Trophoblast cell (in vitro differentiated cells and primary cell): ENCODE data around the gene C11orf97. TPM values are rescaled to one million over a fixed set of nuclear protein-coding genes. Genes with fewer than 3 reads are reported as not detected.

Experiments
- DNase-seq, 2 donors: peaks; one replicate each; pipeline ENCODE4 v3.0.0-alpha.2; 2016
- H2AFZ ChIP-seq: 2 replicates; pipeline ENCODE4 v1.6.1; 2013; ENCODE audit warnings: low read length, moderate library complexity, mild to moderate bottlenecking; ENCODE audit not compliant: insufficient read depth, poor library complexity
- H2AK5ac ChIP-seq: 2 replicates; pipeline ENCODE4 v1.6.1; 2013; ENCODE audit warnings: mild to moderate bottlenecking, low read length
- H2BK120ac ChIP-seq: 2 replicates; pipeline ENCODE4 v1.6.1; 2013; ENCODE audit warnings: low read length, mild to moderate bottlenecking, moderate library complexity; ENCODE audit not compliant: insufficient read depth, poor library complexity
- H2BK12ac ChIP-seq: 2 replicates; pipeline ENCODE4 v1.6.1; 2013; ENCODE audit warnings: mild to moderate bottlenecking, low read length, moderate library complexity
- H2BK5ac ChIP-seq: 2 replicates; pipeline ENCODE4 v1.6.1; 2013; ENCODE audit warnings: low read length, low read depth, moderate library complexity, mild to moderate bottlenecking; ENCODE audit not compliant: poor library complexity
- H3K14ac ChIP-seq: 2 replicates; pipeline ENCODE4 v1.6.1; 2013; ENCODE audit warnings: mild to moderate bottlenecking, low read length
- H3K18ac ChIP-seq: 2 replicates; pipeline ENCODE4 v1.6.1; 2013; ENCODE audit warnings: mild to moderate bottlenecking, low read length
- H3K23ac ChIP-seq: 2 replicates; pipeline ENCODE4 v1.6.1; 2013; ENCODE audit warnings: low read length
- H3K27ac ChIP-seq: 2 replicates; pipeline ENCODE4 v1.5.1; 2013; ENCODE audit warnings: low read depth, mild to moderate bottlenecking, inconsistent platforms, low read length, moderate library complexity
- H3K27me3 ChIP-seq: 2 replicates; pipeline ENCODE4 v1.6.1; 2013; ENCODE audit warnings: inconsistent platforms, mild to moderate bottlenecking, low read length, moderate library complexity; ENCODE audit not compliant: insufficient read depth
- H3K36me3 ChIP-seq, 2 experiments: 1 replicate in 1 of 2; 2 replicates in 1 of 2; pipeline ENCODE4 v1.6.1; 2013; ENCODE audit warnings: low read length in 2 of 2, mild to moderate bottlenecking in 2 of 2, moderate library complexity in 1 of 2; ENCODE audit not compliant: insufficient read depth in 2 of 2, control insufficient read depth in 1 of 2
- H3K4ac ChIP-seq: 2 replicates; pipeline ENCODE4 v1.6.1; 2013; ENCODE audit warnings: low read depth, mild to moderate bottlenecking, low read length, moderate library complexity
- H3K4me1 ChIP-seq, 2 experiments: 1 replicate in 1 of 2; 2 replicates in 1 of 2; pipeline ENCODE4 v1.6.1; 2013; ENCODE audit warnings: low read length in 2 of 2, mild to moderate bottlenecking in 2 of 2, moderate library complexity in 1 of 2; ENCODE audit not compliant: insufficient read depth in 2 of 2, control insufficient read depth in 1 of 2
- H3K4me2 ChIP-seq: 2 replicates; pipeline ENCODE4 v1.6.1; 2013; ENCODE audit warnings: inconsistent platforms, mild to moderate bottlenecking, low read length, moderate library complexity
- H3K4me3 ChIP-seq: 2 replicates; pipeline ENCODE4 v1.5.1; 2013; ENCODE audit warnings: mild to moderate bottlenecking, low read depth, low read length, inconsistent platforms
- H3K79me1 ChIP-seq: one replicate; pipeline ENCODE4 v1.6.1; 2013; ENCODE audit warnings: low read length
- H3K79me2 ChIP-seq: 2 replicates; pipeline ENCODE4 v1.6.1; 2013; ENCODE audit warnings: low read length, mild to moderate bottlenecking; ENCODE audit not compliant: control insufficient read depth, insufficient read depth, poor library complexity
- H3K9ac ChIP-seq: 2 replicates; pipeline ENCODE4 v1.6.1; 2013; ENCODE audit warnings: mild to moderate bottlenecking, low read length
- H3K9me3 ChIP-seq: 2 replicates; pipeline ENCODE4 v1.6.1; 2013; ENCODE audit warnings: low read depth, mild to moderate bottlenecking, control low read depth, inconsistent platforms, low read length; ENCODE audit not compliant: insufficient read depth
- H4K12ac ChIP-seq: 2 replicates; pipeline ENCODE4 v1.6.1; 2013; ENCODE audit warnings: low read depth, mild to moderate bottlenecking, low read length, moderate library complexity
- H4K8ac ChIP-seq: 2 replicates; pipeline ENCODE4 v1.6.1; 2013; ENCODE audit warnings: low read depth, mild to moderate bottlenecking, low read length, moderate library complexity
- H4K91ac ChIP-seq: one replicate; pipeline ENCODE4 v1.6.1; 2013; ENCODE audit warnings: low read depth, mild to moderate bottlenecking, low read length, moderate library complexity
- WGBS: extraction: QIAGEN DNeasy Blood & Tissue Kit; methylation state at CpG from one replicate; pipeline ENCODE4 v1.1.7; 2013; ENCODE audit warnings: missing lambda C conversion rate; ENCODE audit not compliant: insufficient read length, insufficient coverage; ENCODE audit errors: extremely low coverage; 5-methylcytosine and 5-hydroxymethylcytosine counted together
- polyA plus RNA-seq: library from polyadenylated mRNA; stranded (reverse); fragments of 200-250 nt; gene quantifications from 2 replicates; pipeline ENCODE4 v1.2.3, GENCODE V29; 2013

The C11orf97 gene
- not detected in 2 replicates for polyA plus RNA-seq

GRCh38 chr11:94511932-94512781 is at the start of gene C11orf97:
Gene C11orf97, plus strand, starts transcription at chr11:94512461. Its CDS starts 68 bp downstream, at chr11:94512529.
- Histone ChIP-seq H2AK5ac (no peak within 1 kb of the TSS), H2BK120ac (no peak within 1 kb of the TSS), H3K23ac (no peak within 1 kb of the TSS), H4K8ac (no peak within 1 kb of the TSS), H3K36me3 (no peaks in the 10 kb centered on the region), H3K4ac (no peak within 1 kb of the TSS), H3K79me2 (no peaks in the 10 kb centered on the region), H4K91ac (no peak within 1 kb of the TSS), H3K4me1 (peaks cover 2 to 4% of the 10 kb centered on the region in 2 experiments), H3K4me2 (peak within 1 kb of the TSS; percentile 92), H3K9ac (no peak within 1 kb of the TSS), H3K4me3 (peak within 1 kb of the TSS; percentile 70), H3K9me3 (no peaks in the 10 kb centered on the region), H3K18ac (no peak within 1 kb of the TSS), H2BK12ac (no peak within 1 kb of the TSS), H2AFZ (peak within 1 kb of the TSS; percentile 8), H3K79me1 (no peaks in the 10 kb centered on the region), H3K27ac (no peak within 1 kb of the TSS), H3K27me3 (no peaks in the 10 kb centered on the region), H2BK5ac (no peak within 1 kb of the TSS), H4K12ac (no peak within 1 kb of the TSS), H3K14ac (no peak within 1 kb of the TSS)
- peak; percentile 48 to 68 for DNase-seq
- no CpG with 5 or more reads among the region's 53 CpGs for WGBS

- H3K23ac ChIP-seq, result no peak overlapping the region
- H3K4me1 ChIP-seq, result no peaks in the 10 kb centered on the region
- no peak overlapping the region for H2AK5ac ChIP-seq
- no peak overlapping the region for H3K4ac ChIP-seq
- no peaks in the 10 kb centered on the region for H3K9me3 ChIP-seq
- no peak overlapping the region for H2BK5ac ChIP-seq
- H3K18ac ChIP-seq, result no peak overlapping the region
- no peak overlapping the region for H2BK12ac ChIP-seq
- H3K4me2 ChIP-seq, result no peak overlapping the region
- H3K79me1 ChIP-seq, result no peaks in the 10 kb centered on the region
- no peak overlapping the region for H2AFZ ChIP-seq
- no peak overlapping the region for H4K12ac ChIP-seq
- DNase-seq, result no peak
- H3K79me2 ChIP-seq, result no peaks in the 10 kb centered on the region
- no peak overlapping the region for H2BK120ac ChIP-seq
- H4K91ac ChIP-seq, result no peak overlapping the region
- no peak overlapping the region for H4K8ac ChIP-seq
- H3K14ac ChIP-seq, result no peak overlapping the region
- no peaks in the 10 kb centered on the region for H3K27me3 ChIP-seq
- no peak overlapping the region for H3K27ac ChIP-seq
- no CpG with 5 or more reads among the region's 2 CpGs for WGBS
- no peak overlapping the region for H3K4me3 ChIP-seq
- H3K9ac ChIP-seq, result no peak overlapping the region
- H3K36me3 ChIP-seq, result no peaks in the 10 kb centered on the region
These were observed 42.8 kb upstream of the C11orf97 start for GRCh38 chr11:94469416-94469815.

GRCh38 chr11:94472916-94473799 is 39.1 kb upstream of the C11orf97 start:
- H3K23ac ChIP-seq, result no peak overlapping the region
- no peak overlapping the region for H3K4me3 ChIP-seq
- H2AFZ ChIP-seq, result no peak overlapping the region
- H3K18ac ChIP-seq, result no peak overlapping the region
- H3K79me1 ChIP-seq, result no peaks in the 10 kb centered on the region
- no peak overlapping the region for H2AK5ac ChIP-seq
- H3K4me2 ChIP-seq, result no peak overlapping the region
- no peak for DNase-seq
- no peak overlapping the region for H3K27ac ChIP-seq
- no peak overlapping the region for H3K14ac ChIP-seq
- no peak overlapping the region for H3K4ac ChIP-seq
- H3K27me3 ChIP-seq, result no peaks in the 10 kb centered on the region
- no peaks in the 10 kb centered on the region for H3K79me2 ChIP-seq
- no peak overlapping the region for H2BK12ac ChIP-seq
- no peak overlapping the region for H2BK120ac ChIP-seq
- WGBS, result no CpG with 5 or more reads among the region's 3 CpGs
- H4K8ac ChIP-seq, result no peak overlapping the region
- no peak overlapping the region for H3K9ac ChIP-seq
- no peak overlapping the region for H4K91ac ChIP-seq
- no peaks in the 10 kb centered on the region for H3K9me3 ChIP-seq
- H3K36me3 ChIP-seq, result peaks cover 3% of the 10 kb centered on the region in 2 experiments
- H3K4me1 ChIP-seq, result peaks cover 0 to 2% of the 10 kb centered on the region in 2 experiments
- no peak overlapping the region for H2BK5ac ChIP-seq
- no peak overlapping the region for H4K12ac ChIP-seq

- Histone ChIP-seq H3K27me3 (no peaks in the 10 kb centered on the region), H3K79me2 (no peaks in the 10 kb centered on the region), H2BK12ac (no peak overlapping the region), H3K27ac (peak overlapping the region; percentile 20), H2BK120ac (no peak overlapping the region), H2AK5ac (no peak overlapping the region), H3K4me3 (no peak overlapping the region), H3K4me1 (peaks cover 0 to 2% of the 10 kb centered on the region in 2 experiments), H3K4ac (no peak overlapping the region), H3K23ac (no peak overlapping the region), H3K9ac (no peak overlapping the region), H4K91ac (no peak overlapping the region), H3K14ac (no peak overlapping the region), H3K36me3 (peaks cover 3% of the 10 kb centered on the region in 2 experiments), H3K79me1 (no peaks in the 10 kb centered on the region), H4K8ac (no peak overlapping the region), H3K9me3 (no peaks in the 10 kb centered on the region), H2BK5ac (no peak overlapping the region), H3K4me2 (no peak overlapping the region), H3K18ac (no peak overlapping the region), H2AFZ (no peak overlapping the region), H4K12ac (no peak overlapping the region)
- whole genome bisulfite sequencing, result no CpG with 5 or more reads among the region's 2 CpGs
- peak in 1 of 2 donors; percentile 30 for DNase-seq
These were observed 34.6 kb upstream of the C11orf97 start for GRCh38 chr11:94477624-94478023.
